Cerebellar nuclear complex (tissue), 1 donor: ENCODE results near the gene LRRC72.
"Not testable (repeated sequence)": the region's sequence is repeated elsewhere in the genome, so short reads cannot be mapped to it uniquely, and the experiment has no call there.

ENCODE experiments used
- DNase-seq, 2 experiments: peaks; one replicate each; lab custom pipeline; 2025; lab: John Stamatoyannopoulos, UW

LRRC72 gene

GRCh38 chr7:16526742-16527540 lies at the start of gene LRRC72:
Gene LRRC72 (plus strand): TSS chr7:16526825. CDS start chr7:16526953, 128 bp downstream.
- no peak for DNase-seq

- DNase-seq = no peak
These were observed 47.5 kb upstream of the LRRC72 start for GRCh38 chr7:16479161-16479560.

- DNase-seq = no peak
These were observed 47.0 kb upstream of the LRRC72 start for GRCh38 chr7:16479591-16479990.

GRCh38 chr7:16484453-16485158 lies 42.0 kb upstream of the LRRC72 start:
- DNase-seq = no peak

- DNase-seq = no peak
These were observed 35.5 kb upstream of the LRRC72 start for GRCh38 chr7:16491148-16491547.

- DNase-seq = no peak
These were observed 34.0 kb upstream of the LRRC72 start for GRCh38 chr7:16492513-16493062.

GRCh38 chr7:16493266-16493665 lies 33.4 kb upstream of the LRRC72 start:
- DNase-seq = no peak

GRCh38 chr7:16494551-16494950 lies 32.1 kb upstream of the LRRC72 start:
- DNase-seq = no peak

- DNase-seq = no peak
These were observed 31.5 kb upstream of the LRRC72 start for GRCh38 chr7:16494955-16495719.

- DNase-seq = no peak
These were observed 28.5 kb upstream of the LRRC72 start for GRCh38 chr7:16498122-16498521.

GRCh38 chr7:16502303-16502702 lies 24.3 kb upstream of the LRRC72 start:
- DNase-seq = no peak

GRCh38 chr7:16504019-16504418 lies 22.6 kb upstream of the LRRC72 start:
- no peak for DNase-seq

- not testable (repeated sequence) for DNase-seq
These were observed 20.2 kb upstream of the LRRC72 start for GRCh38 chr7:16506422-16506821.

GRCh38 chr7:16509829-16510228 lies 16.8 kb upstream of the LRRC72 start:
- no peak for DNase-seq

GRCh38 chr7:16511314-16511713 lies 15.3 kb upstream of the LRRC72 start:
- DNase-seq = no peak

GRCh38 chr7:16512097-16512496 lies 14.5 kb upstream of the LRRC72 start:
- no peak for DNase-seq

- no peak for DNase-seq
These were observed 12.4 kb upstream of the LRRC72 start for GRCh38 chr7:16514271-16514670.

- DNase-seq = no peak
These were observed 11.9 kb upstream of the LRRC72 start for GRCh38 chr7:16514729-16515128.

- DNase-seq = no peak
These were observed 10.6 kb upstream of the LRRC72 start for GRCh38 chr7:16515785-16516685.

GRCh38 chr7:16519985-16520384 lies 6.6 kb upstream of the LRRC72 start:
- not testable (repeated sequence) for DNase-seq

GRCh38 chr7:16524332-16524731 lies 2.3 kb upstream of the LRRC72 start:
- DNase-seq = no peak
